ENCODE results near the gene DIS3L.

- TF ChIP-seq ZFP36L2 (CRISPR knock-in tag; IDR thresholded peaks at IDR 0.05) (no peak), SRY (CRISPR knock-in tag; IDR thresholded peaks at IDR 0.05) (no peak), ZBTB20 (CRISPR knock-in tag; IDR thresholded peaks at IDR 0.05; ENCODE audit: borderline replicate concordance, low read depth) (no peak), ARNT (IDR thresholded peaks at IDR 0.05) (no peak), CTCF (CRISPR knock-in tag; IDR thresholded peaks at IDR 0.05) (no peak), ZNF24 (IDR thresholded peaks at IDR 0.05) (no peak), UBTF (CRISPR knock-in tag; IDR thresholded peaks at IDR 0.05) (no peak; the same call in 1 of the 2 replicates)
These were observed 573 bp upstream of the DIS3L start for GRCh38 chr15:66292571-66293418.

All from HepG2 (cell line).